ENCODE measurements around the gene MOCOS.

Gene MOCOS

DNA sequence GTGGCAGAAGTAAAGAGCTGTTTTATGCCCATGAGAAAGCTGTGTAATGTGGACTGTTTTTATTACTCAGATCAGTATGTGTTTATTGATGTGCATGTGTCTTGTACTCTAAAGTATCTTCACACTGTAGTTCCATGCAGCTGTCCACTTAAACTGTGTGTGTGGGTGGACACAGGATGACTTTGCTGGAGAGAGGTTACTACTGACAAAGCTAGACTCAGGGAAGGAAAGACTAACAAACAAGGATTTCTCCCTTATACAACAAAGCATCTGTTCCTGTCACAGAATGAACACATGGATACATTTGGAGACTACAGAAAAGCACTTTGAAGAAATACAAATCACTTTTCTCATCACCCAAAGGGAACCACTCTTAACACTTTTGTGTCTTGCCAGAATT is 120.2 kb downstream of the MOCOS start:
- no peak for DNase-seq

DNA sequence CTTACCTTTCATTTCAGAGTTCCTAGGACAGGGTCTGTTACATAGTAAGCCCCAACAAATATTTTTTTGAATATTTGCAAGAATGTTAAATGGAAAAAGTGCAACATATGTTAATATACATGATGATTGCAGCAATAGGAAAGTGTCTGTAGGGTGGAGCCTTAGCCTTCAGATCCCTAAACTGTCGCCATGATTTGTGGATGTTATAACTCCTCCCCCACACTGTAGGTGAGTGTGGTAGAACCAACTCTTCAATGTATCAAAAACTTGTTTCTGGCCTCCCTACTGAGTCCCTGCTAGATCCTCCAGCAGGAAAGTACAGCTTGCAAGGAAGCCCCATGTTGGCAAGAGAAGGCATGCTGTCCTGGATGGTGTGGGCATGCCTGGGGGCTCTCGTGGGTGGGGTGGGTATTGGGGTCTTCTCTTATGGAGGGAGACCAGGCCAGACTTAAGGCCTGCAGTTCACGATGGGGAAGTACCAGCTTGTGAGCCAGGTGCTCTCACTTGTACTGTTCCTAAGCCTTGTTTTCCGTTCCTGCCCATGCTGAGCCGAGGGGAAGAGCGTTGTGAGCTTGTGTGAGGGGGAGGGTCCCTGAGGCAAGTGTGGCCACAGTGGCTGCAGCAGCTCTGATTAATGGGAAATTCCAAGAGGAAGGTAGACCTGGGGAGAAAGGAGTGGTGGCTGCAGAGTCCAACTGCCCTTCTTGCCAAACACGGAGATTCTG is 121.6 kb downstream of the MOCOS start:
- no peak for DNase-seq

DNA sequence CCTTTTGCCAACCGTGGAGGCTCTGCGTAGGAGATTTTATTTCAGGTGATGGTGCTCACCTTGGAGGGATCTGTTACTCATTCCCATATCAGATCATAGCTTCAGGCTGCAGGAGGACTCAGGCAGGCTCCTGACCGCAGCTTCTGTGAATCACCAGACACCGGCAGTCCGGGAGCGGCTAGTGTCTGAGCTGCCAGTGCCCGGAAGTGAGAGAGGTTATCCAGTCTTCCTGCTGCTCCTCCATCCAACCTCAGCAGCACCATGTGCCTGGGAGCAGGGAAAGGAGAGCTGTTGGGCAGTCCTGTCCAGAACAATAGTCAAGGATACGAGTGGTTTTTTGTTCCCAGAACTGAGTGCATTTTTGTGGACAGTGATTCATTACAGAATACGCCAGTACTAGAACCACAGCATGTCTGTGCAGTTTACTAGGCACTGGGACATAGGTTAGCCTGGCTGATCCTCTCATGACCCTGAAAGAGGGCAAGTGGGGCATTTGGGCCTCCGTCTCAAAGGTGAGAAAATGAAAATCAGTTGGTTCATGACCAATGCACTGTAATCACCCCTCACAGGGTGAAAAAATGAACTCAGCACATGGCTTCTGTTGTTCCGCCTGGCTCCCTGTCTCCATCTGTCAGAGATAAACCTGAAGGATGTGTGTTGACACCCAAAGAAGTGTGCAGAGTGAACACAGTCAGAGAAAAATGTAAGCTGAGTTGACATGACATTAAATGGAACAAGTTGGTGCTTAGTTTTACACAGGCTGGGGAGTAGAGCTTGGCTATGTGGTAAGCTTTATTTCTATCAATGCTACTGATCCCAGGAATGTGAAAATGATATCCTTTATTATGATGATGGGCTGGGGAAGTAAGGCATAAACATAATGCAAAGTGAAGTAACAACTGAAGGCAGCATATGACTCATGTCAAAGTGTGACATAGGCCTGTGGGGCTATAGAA is 122.4 kb downstream of the MOCOS start:
- peak; percentile 99 for DNase-seq

DNA sequence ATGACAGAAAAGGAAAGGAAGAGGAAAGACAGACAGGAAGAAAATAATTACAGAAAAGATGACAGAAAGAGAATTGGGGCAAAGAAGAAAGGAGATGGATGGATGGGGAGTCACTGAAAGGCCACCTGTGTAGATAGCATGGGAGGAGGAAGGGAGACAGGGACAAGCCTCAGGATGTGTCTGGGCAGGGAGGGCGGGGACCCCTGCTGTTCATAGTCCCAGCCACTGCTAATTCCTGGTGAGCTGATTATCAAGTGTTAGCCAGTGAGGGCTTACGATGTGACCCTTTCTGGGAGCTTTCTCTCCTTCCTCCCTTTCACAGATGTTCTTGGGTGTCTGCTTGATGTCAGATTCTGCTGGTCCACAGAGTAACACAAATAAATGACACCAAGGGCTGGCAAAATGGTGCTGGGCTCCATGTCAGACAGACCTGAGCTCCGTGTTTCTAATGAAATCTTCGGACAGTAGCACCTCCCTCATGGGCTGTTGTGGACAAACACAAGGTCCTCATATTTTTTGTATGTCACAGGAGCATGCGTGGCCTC is 123.8 kb downstream of the MOCOS start:
- no peak for DNase-seq

DNA sequence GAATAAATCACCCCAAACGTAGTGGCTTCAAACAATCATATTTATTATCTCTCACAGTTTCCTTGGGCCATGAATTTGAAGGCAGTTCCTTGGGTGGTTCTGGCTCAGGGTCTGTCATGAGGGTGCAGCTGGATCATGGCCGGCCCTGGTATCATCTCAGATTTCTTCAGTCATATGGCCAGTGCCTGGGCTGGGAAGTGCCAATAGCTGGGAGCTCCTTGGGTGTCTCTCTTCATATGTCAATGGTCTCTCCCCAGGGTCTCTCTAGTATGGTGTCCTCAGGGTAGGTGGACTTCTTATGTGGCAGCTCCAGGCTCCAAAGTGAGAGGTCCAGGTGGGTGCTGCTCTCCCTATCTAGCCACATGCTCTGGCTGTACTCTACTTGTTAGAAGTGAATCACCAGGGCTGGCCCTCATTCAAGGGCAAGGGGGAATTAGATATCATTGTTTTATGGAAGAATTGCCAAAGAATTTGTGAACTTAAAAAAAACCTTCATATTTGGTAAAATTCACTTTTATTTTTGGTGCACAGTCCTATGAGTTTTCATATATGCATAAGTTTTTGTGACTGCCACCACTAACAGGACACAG is 125.6 kb downstream of the MOCOS start:
- peak; percentile 50 for DNase-seq

DNA sequence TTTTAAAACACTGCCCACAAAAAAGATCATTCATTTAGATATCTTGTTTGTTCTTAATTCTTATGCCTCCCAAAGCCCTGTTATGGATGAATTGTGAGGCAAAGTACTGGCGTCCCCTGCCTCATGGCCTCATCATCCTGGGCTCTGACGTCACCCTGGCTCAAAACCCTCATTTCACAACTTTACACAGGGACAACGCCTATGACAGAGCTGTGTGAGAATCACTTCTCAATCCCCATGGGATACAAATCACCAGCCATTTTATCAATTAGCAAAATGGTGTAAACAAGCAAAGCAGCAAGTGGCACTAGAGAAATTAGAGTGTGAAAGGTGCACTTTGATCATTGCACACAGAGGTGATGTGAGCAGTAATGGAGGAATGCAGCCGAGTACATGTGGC is 126.8 kb downstream of the MOCOS start:
- DNase-seq = peak; percentile 60

DNA sequence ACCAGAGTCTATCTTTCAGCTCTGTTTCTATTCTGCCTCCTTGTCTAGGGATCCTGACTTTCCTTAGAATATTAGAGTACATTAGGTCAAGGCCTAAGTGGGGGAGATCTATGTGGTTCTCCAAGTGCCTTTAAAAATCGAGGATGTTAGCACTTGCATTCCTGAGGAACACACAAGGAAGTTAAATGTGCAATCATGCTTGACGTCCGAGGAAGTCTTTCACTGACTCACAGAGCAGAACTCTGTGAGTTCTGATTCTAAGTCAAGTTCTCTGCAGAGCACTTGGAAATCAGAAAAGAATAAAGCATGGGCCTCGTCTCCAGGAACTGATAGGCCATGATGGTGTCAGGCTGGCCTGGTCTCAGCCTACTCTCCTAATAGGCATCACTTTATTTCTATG is 127.5 kb downstream of the MOCOS start:
- peak; percentile 92 for DNase-seq

DNA sequence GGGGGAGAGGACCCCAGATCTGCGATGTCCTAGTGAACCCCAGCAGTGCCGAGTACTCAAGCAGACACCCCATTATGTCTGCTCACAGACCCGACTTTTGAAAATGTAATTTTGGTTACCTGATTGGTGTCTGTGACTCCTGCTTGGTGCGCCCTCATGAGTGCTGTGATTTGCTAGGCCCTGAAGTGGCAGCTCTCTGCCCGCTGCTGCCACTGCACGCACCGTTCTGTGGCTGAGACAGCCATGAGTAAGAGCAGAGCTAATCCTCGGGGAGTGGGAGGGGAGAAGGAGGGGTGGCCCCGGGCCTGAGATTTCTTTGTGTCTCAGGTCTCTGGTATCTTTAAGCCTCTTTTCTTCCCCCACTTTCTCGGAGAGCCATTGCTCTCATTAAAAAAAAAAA is 128.4 kb downstream of the MOCOS start:
- peak; percentile 86 for DNase-seq

DNA sequence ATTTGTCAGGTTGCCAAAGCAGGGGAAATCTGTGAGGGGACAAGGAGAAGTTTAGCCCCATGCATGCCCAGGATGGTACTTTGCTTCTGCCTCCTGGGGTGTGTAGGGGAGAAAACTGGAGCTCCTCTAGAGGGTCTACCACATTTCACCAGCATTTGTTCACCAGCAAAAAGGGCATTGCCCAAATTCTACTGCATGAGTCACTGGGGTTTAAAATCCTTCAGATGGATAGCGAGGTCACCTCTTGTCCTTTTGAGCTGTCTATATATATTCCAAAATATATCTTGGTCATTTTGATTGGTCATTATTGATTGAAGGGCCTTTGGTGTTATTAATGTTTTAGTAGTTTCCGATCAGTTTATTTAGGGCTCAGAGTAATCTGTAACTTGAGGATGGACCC is 128.9 kb downstream of the MOCOS start:
- no peak for DNase-seq
